ENCODE results near the gene CDH13.

The CDH13 gene

DNA sequence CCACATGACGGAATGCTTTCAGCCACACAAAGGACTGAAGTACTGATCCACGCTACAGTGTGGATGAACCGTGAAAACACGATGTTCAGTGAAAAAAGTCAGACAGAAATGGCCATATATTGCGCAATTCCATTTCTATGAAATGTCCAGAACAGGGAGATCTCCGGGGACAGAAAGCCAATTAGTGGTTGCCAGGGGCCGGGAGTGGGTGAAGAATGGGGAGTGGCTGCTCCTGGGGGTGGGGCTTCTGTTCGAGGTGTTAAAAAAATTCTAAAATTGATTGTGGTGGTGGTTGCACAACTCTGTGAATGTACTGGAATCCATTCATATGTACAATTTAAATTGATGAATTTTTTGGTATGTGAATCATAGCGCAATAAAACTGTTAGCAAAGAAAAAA lies 1026.2 kb downstream of the CDH13 start:
- in situ Hi-C loops (cut with HindIII; ENCODE audit: low sequenced_read_pairs) = no loop called here
- no peak for DNase-seq (ENCODE audit: low read depth, low spot score)
- H3K4me3 ChIP-seq (ENCODE audit: low read depth, low read length) = no peak overlapping the region
- TF ChIP-seq, protein P1, sequence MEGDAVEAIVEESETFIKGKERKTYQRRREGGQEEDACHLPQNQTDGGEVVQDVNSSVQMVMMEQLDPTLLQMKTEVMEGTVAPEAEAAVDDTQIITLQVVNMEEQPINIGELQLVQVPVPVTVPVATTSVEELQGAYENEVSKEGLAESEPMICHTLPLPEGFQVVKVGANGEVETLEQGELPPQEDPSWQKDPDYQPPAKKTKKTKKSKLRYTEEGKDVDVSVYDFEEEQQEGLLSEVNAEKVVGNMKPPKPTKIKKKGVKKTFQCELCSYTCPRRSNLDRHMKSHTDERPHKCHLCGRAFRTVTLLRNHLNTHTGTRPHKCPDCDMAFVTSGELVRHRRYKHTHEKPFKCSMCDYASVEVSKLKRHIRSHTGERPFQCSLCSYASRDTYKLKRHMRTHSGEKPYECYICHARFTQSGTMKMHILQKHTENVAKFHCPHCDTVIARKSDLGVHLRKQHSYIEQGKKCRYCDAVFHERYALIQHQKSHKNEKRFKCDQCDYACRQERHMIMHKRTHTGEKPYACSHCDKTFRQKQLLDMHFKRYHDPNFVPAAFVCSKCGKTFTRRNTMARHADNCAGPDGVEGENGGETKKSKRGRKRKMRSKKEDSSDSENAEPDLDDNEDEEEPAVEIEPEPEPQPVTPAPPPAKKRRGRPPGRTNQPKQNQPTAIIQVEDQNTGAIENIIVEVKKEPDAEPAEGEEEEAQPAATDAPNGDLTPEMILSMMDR (IDR thresholded peaks at IDR 0.05; ENCODE audit: low read depth, low read length) = no peak

- TF ChIP-seq, protein P1 (IDR thresholded peaks at IDR 0.05; ENCODE audit: low read depth, low read length) = no peak
- peak; percentile 28 for DNase-seq (ENCODE audit: low read depth, low spot score)
- no peak overlapping the region for H3K4me3 ChIP-seq (ENCODE audit: low read depth, low read length)
- in situ Hi-C loops (cut with HindIII; ENCODE audit: low sequenced_read_pairs) = no loop called here
These were observed 1027.0 kb downstream of the CDH13 start for GRCh38 chr16:83653785-83654184.

- H3K4me3 ChIP-seq (ENCODE audit: low read depth, low read length) = no peak overlapping the region
- TF ChIP-seq, protein P1 (IDR thresholded peaks at IDR 0.05; ENCODE audit: low read depth, low read length) = no peak
- in situ Hi-C loops (cut with HindIII; ENCODE audit: low sequenced_read_pairs) = no loop called here
- no peak for DNase-seq (ENCODE audit: low read depth, low spot score)
These were observed 1033.5 kb downstream of the CDH13 start for GRCh38 chr16:83660282-83660681.

DNA sequence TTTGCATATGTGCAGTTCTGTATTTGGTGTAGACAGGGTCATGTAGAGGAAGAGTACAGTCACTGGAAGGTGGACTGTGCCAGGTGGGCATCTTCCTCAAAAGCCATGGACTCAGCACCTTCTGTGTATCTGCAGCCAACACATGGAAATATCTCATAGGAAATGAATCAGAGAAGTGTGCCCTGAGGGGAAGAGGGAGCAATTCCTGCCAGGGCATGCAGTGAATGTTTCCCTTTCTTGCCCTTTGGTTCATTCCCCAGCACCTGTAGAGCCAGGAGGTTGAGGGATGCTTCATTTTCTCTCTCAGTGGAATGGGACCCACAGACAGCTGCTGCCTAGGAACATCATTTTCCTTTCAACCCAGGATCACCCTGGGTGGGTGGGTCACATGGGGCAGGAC lies 1034.9 kb downstream of the CDH13 start:
- in situ Hi-C loops (cut with HindIII; ENCODE audit: low sequenced_read_pairs) = no loop called here
- TF ChIP-seq, protein P1 (IDR thresholded peaks at IDR 0.05; ENCODE audit: low read depth, low read length) = no peak
- DNase-seq (ENCODE audit: low read depth, low spot score) = no peak
- no peak overlapping the region for H3K4me3 ChIP-seq (ENCODE audit: low read depth, low read length)

DNA sequence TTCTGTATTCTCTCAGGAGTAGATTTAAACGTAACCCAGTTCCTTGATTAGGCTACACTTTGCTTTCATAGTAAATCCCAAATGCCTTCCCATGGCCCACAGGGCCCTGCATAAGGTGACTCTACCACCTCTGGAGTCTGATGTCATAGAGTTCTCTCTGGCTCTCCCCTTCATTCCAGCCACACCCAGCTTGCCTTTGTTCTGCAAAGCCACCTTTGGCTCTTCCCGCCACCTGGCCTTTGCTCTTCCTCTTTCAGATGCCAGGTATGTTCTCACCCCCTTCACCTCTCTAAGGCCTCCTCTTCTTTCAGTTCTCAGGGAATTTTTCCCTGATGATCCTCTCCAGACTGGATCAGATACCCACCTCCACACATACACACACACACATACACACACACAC lies 1039.7 kb downstream of the CDH13 start:
- no peak overlapping the region for H3K4me3 ChIP-seq (ENCODE audit: low read depth, low read length)
- in situ Hi-C loops (cut with HindIII; ENCODE audit: low sequenced_read_pairs) = no loop called here
- no peak for DNase-seq (ENCODE audit: low read depth, low spot score)
- TF ChIP-seq, protein P1 (IDR thresholded peaks at IDR 0.05; ENCODE audit: low read depth, low read length) = no peak

- in situ Hi-C loops (cut with HindIII; ENCODE audit: low sequenced_read_pairs) = no loop called here
- TF ChIP-seq, protein P1 (IDR thresholded peaks at IDR 0.05; ENCODE audit: low read depth, low read length) = no peak
- no peak overlapping the region for H3K4me3 ChIP-seq (ENCODE audit: low read depth, low read length)
- no peak for DNase-seq (ENCODE audit: low read depth, low spot score)
These were observed 1042.7 kb downstream of the CDH13 start for GRCh38 chr16:83669456-83669855.

All from astrocyte of the spinal cord (primary cell).